ENCODE measurements around the gene ZCCHC7.
"Not testable (repeated sequence)": the region's sequence is repeated elsewhere in the genome, so short reads cannot be mapped to it uniquely, and the experiment has no call there.

The ZCCHC7 gene

DNA sequence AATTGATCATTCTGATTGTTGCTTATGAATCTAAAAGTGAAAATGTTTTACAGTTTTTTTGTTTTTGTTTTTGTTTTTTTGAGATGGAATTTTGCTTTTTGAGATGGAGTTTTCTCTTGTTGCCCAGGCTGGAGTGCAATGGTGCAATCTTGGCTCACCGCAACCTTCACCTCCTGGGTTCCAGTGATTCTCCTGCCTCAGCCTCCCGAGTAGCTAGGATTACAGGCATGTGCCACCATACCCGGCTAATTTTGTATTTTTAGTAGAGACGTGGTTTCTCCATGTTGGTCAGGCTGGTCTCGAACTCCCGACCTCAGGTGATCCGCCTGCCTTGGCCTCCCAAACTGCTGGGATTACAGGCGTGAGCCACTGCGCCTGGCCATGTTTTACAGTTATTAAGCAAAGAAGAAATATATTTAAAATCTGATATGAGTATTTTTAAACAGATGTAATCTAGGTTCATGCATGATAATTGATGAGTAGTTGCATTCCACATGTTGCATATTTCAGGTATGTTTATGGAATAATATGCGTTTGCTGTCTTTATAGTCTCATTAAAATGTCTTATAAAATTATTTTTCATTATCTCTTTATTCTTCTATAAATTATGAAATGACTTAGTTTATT lies 171.4 kb downstream of the ZCCHC7 start:
- not testable (repeated sequence) for H3K4me3 ChIP-seq (ENCODE audit: low read length); H3K4me1 ChIP-seq (ENCODE audit: insufficient read depth, low read length); H3K27me3 ChIP-seq (ENCODE audit: insufficient read depth, low read length); H3K36me3 ChIP-seq (ENCODE audit: insufficient read depth, low read depth, low read length); H3K27ac ChIP-seq (ENCODE audit: low read length); H3K9me3 ChIP-seq (ENCODE audit: insufficient read depth, low read depth, low read length); H3K9ac ChIP-seq (ENCODE audit: low read depth, low read length)

DNA sequence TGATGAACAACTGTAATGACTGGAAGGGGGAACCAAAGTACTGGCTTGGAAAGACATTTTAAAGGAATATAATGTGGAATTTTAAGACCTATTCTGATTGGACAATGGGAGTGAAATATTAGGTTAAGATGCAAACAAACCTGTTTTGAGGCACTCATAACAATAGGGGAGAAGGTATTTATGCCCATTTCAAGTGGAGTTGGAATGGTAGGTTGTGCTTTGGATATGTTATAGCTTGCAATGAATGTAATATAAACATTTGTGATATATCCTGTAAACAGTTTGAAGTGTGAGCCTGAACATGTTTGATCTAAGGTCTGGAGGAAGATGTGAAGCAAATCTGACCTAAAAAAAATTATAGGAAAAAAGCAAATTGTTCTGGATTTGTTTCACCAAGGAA lies 172.5 kb downstream of the ZCCHC7 start:
- H3K9ac ChIP-seq (ENCODE audit: low read depth, low read length) = no peak overlapping the region
- no peaks in the 10 kb centered on the region for H3K27me3 ChIP-seq (ENCODE audit: insufficient read depth, low read length)
- H3K27ac ChIP-seq (ENCODE audit: low read length) = no peak overlapping the region
- no peaks in the 10 kb centered on the region for H3K9me3 ChIP-seq (ENCODE audit: insufficient read depth, low read depth, low read length)
- no peak overlapping the region for H3K4me3 ChIP-seq (ENCODE audit: low read length)
- H3K36me3 ChIP-seq (ENCODE audit: insufficient read depth, low read depth, low read length) = no peaks in the 10 kb centered on the region
- peaks cover 4% of the 10 kb centered on the region; the same call in 1 of the 2 replicates for H3K4me1 ChIP-seq (ENCODE audit: insufficient read depth, low read length)

DNA sequence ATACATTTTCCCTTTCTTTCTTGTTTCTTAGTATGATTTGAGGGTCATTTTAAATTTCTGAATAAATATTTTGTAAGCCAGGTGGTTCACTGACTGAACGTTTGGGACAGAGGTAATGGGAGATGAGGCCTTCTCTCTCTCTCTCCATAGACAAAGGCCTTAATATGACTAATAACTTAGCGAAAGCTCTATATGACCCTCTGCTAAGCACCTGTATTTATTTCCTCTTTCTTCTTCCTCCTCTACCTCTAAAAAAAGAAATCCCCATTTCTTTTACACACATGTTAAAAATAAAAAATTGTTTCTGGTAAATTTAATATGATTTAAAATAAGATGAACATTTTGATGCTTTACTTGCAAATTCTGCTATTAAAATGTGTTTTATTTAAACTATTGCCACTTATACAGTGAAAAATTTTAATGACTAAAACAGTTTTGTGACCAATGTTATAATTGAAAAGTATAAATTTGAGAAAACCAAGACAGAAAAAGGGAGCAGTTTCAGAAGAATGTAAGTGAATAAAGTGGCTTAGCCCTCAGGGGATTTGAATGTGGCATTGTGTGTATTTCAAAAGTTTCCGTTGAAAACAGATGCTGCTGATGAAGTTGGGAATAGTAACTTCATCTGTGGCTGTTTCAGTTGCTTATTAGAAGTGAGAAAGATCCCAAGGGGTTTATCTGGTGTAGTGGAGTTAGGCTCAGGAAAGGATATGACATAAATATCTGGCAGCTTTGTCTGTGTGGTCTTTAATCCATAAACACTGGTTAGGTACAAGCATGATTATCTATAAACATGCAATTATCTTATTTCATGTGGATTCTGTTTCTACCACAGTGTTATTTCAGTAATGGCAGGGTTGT lies 173.5 kb downstream of the ZCCHC7 start:
- Histone ChIP-seq H3K4me3 (ENCODE audit: low read length) (no peak overlapping the region), H3K9ac (ENCODE audit: low read depth, low read length) (no peak overlapping the region), H3K9me3 (ENCODE audit: insufficient read depth, low read depth, low read length) (no peaks in the 10 kb centered on the region), H3K36me3 (ENCODE audit: insufficient read depth, low read depth, low read length) (no peaks in the 10 kb centered on the region), H3K4me1 (ENCODE audit: insufficient read depth, low read length) (peaks cover 4% of the 10 kb centered on the region; the same call in 1 of the 2 replicates), H3K27me3 (ENCODE audit: insufficient read depth, low read length) (no peaks in the 10 kb centered on the region), H3K27ac (ENCODE audit: low read length) (no peak overlapping the region)

DNA sequence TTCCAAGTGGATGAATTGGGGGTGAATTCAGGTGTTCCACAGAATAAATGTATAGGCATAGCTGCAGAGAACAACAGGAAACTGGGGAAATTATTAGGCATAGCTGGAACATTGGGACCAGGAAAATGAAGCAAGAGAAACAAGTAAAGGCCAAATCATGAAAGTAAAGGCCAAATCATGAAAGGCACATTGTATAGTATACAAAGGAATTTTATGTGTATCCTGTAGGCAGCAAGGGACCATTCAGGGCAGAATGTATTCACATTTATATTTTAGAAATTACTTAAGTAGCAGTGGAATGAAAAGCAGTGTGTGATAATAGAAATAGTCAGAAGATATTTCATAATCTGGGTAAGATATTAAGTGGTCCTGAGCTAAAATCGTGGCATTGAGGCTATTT lies 174.8 kb downstream of the ZCCHC7 start:
- Histone ChIP-seq H3K9ac (ENCODE audit: low read depth, low read length) (no peak overlapping the region), H3K27me3 (ENCODE audit: insufficient read depth, low read length) (no peaks in the 10 kb centered on the region), H3K36me3 (ENCODE audit: insufficient read depth, low read depth, low read length) (no peaks in the 10 kb centered on the region), H3K9me3 (ENCODE audit: insufficient read depth, low read depth, low read length) (no peaks in the 10 kb centered on the region), H3K4me1 (ENCODE audit: insufficient read depth, low read length) (peaks cover 4% of the 10 kb centered on the region; the same call in 1 of the 2 replicates), H3K27ac (ENCODE audit: low read length) (no peak overlapping the region), H3K4me3 (ENCODE audit: low read length) (no peak overlapping the region)

DNA sequence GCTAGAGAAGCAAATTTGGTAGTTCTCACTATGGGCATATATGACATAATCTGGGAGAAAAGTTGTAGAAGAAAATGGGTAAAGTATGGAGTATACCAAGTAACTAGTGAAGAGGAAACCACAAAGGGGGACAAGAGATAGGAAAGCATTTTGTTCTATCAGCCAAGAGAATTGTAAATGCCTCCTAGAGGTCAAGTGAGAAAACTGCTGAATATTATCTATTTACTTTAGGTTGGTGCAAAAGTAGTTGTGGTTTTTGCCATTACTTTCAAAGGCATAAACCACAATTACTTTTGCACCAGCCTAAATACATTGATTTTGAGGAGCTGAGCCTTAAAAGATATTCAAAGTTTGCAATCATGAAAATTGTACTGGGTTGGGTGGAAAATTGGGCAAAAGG lies 175.4 kb downstream of the ZCCHC7 start:
- Histone ChIP-seq H3K27ac (ENCODE audit: low read length) (no peak overlapping the region), H3K9me3 (ENCODE audit: insufficient read depth, low read depth, low read length) (no peaks in the 10 kb centered on the region), H3K9ac (ENCODE audit: low read depth, low read length) (no peak overlapping the region), H3K4me3 (ENCODE audit: low read length) (no peak overlapping the region), H3K36me3 (ENCODE audit: insufficient read depth, low read depth, low read length) (no peaks in the 10 kb centered on the region), H3K4me1 (ENCODE audit: insufficient read depth, low read length) (peaks cover 9% of the 10 kb centered on the region; the same call in 1 of the 2 replicates), H3K27me3 (ENCODE audit: insufficient read depth, low read length) (no peaks in the 10 kb centered on the region)

DNA sequence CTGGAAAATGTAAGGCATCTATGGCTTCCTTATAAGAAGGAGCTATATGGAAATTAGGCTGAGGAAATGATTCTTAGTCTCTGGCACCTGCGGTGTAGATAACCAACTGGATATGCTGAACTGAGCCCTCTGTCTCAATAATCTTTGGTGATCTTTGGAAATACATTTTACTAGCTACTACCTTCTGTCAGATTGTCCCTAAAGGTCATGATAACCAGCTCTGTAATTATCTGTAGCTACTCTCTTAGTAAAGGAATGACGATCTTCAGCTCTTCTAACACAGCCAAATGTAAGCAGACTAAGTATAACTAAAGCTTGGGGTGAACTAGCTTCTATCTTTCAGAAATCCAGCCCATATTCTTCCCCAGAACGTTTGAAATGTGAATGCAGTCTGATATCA lies 177.2 kb downstream of the ZCCHC7 start:
- no peak overlapping the region for H3K4me3 ChIP-seq (ENCODE audit: low read length)
- H3K27ac ChIP-seq (ENCODE audit: low read length) = no peak overlapping the region
- H3K9ac ChIP-seq (ENCODE audit: low read depth, low read length) = no peak overlapping the region
- H3K4me1 ChIP-seq (ENCODE audit: insufficient read depth, low read length) = peaks cover 9% of the 10 kb centered on the region; the same call in 1 of the 2 replicates
- H3K36me3 ChIP-seq (ENCODE audit: insufficient read depth, low read depth, low read length) = no peaks in the 10 kb centered on the region
- no peaks in the 10 kb centered on the region for H3K9me3 ChIP-seq (ENCODE audit: insufficient read depth, low read depth, low read length)
- H3K27me3 ChIP-seq (ENCODE audit: insufficient read depth, low read length) = no peaks in the 10 kb centered on the region

DNA sequence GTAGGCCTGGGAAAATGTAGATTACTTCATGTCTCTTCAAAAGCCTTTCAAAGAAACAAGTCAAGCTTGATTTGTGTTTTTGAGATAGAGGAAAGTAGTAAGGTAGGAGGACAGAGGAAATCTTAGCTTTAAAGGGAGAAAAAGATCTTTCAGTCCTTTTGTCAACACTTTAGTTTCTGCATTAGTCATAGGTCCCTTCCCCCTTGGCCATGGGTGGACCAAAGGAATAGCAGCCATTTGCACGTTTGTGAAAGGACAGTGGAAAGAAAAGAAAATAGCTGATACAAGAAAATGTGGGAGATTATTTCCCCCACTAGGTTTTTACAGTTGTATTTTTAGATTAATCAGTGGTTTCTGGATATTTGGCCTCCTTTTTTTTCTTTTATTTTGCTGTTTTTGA lies 180.2 kb downstream of the ZCCHC7 start:
- Histone ChIP-seq H3K4me3 (ENCODE audit: low read length) (no peak overlapping the region), H3K4me1 (ENCODE audit: insufficient read depth, low read length) (0 out of 2 replicates have a peak, but pooled peaks cover 4% of the 10 kb centered on the region), H3K27me3 (ENCODE audit: insufficient read depth, low read length) (no peaks in the 10 kb centered on the region), H3K27ac (ENCODE audit: low read length) (no peak overlapping the region), H3K9ac (ENCODE audit: low read depth, low read length) (no peak overlapping the region), H3K36me3 (ENCODE audit: insufficient read depth, low read depth, low read length) (peaks cover 6% of the 10 kb centered on the region), H3K9me3 (ENCODE audit: insufficient read depth, low read depth, low read length) (no peaks in the 10 kb centered on the region)

DNA sequence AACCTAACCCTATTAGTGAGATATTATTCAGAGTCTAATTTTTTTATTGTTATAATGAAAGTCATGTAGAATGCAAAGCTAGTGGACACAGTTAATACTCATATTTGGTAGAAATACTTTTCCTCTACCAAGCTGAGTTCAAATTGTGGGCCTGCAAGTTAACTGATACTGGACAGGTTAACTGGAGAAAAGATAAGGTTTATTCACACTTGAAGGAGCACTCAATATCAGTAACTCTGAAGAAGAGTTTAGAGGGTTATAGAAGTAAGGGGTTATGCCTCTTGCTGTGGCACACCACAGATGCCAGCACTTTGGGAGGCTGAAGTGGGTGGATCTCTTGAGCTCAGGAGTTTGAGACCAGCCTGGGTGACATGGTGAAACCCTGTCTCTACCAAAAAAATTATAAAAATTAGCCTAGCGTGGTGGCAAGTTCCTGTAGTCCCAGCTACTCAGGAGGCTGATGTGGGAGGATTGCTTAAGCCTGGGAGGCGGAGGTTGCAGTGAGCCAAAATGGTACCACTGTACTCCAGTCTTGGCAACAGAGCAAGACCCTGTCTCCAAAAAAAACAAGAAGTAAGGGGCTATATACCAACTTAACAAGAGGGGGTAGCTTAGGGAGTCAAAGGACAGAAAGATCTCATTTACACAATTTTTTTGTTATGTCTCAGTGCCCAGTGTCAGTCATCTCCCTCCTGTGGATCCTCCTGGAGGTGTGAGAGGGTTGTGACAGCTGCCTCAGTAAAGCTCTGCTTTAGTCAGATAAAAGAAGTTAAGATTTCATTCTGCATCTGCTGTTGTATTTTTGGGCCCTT lies 180.9 kb downstream of the ZCCHC7 start:
- no peak overlapping the region for H3K27ac ChIP-seq (ENCODE audit: low read length)

DNA sequence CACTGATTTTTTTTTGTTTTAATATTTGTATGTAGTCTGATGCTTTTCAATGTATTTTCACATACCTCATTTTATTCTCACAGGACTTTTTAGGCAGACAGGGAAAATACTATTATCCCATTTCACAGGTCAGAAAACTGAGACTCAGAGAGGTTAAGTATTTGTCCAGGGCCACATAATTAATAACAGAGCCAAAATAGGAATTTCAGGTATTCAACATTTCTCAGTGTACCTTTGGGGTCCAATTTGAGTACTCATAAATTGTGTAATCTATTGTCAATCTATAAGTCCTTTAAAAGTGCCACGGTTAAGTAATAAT lies 181.4 kb downstream of the ZCCHC7 start:
- Histone ChIP-seq H3K9me3 (ENCODE audit: insufficient read depth, low read depth, low read length) (no peaks in the 10 kb centered on the region), H3K9ac (ENCODE audit: low read depth, low read length) (no peak overlapping the region), H3K27ac (ENCODE audit: low read length) (no peak overlapping the region), H3K4me3 (ENCODE audit: low read length) (no peak overlapping the region), H3K36me3 (ENCODE audit: insufficient read depth, low read depth, low read length) (peaks cover 6% of the 10 kb centered on the region), H3K4me1 (ENCODE audit: insufficient read depth, low read length) (0 out of 2 replicates have a peak, but pooled peaks cover 4% of the 10 kb centered on the region), H3K27me3 (ENCODE audit: insufficient read depth, low read length) (no peaks in the 10 kb centered on the region)

More for the DNA sequence above, 180.9 kb downstream of the ZCCHC7 start:
- Histone ChIP-seq H3K4me1 (ENCODE audit: insufficient read depth, low read length) (0 out of 2 replicates have a peak, but pooled peaks cover 4% of the 10 kb centered on the region), H3K27me3 (ENCODE audit: insufficient read depth, low read length) (no peaks in the 10 kb centered on the region), H3K36me3 (ENCODE audit: insufficient read depth, low read depth, low read length) (peaks cover 6% of the 10 kb centered on the region), H3K4me3 (ENCODE audit: low read length) (no peak overlapping the region), H3K9me3 (ENCODE audit: insufficient read depth, low read depth, low read length) (no peaks in the 10 kb centered on the region), H3K9ac (ENCODE audit: low read depth, low read length) (no peak overlapping the region)

DNA sequence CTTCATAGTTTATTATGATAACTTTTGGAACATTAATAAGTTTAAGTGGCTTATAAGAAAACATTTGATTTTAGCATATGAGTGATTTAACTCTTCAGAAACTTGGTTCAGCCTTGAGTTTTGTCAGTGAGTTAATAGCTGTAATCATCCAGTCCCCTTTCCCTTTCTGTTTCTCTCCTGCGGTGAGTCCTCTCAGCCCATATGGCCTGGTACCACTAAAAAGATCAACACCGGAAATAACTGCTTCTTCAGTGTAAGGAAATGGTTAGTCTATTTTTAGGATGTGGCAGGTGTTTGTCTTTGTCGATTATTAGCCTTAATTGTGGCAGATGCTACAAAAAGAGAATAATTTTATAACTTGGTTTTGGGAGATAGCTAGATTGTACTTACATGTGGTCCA lies 181.9 kb downstream of the ZCCHC7 start:
- peaks cover 6% of the 10 kb centered on the region for H3K36me3 ChIP-seq (ENCODE audit: insufficient read depth, low read depth, low read length)
- no peak overlapping the region for H3K4me3 ChIP-seq (ENCODE audit: low read length)
- H3K9me3 ChIP-seq (ENCODE audit: insufficient read depth, low read depth, low read length) = no peaks in the 10 kb centered on the region
- 0 out of 2 replicates have a peak, but pooled peaks cover 4% of the 10 kb centered on the region for H3K4me1 ChIP-seq (ENCODE audit: insufficient read depth, low read length)
- H3K27me3 ChIP-seq (ENCODE audit: insufficient read depth, low read length) = no peaks in the 10 kb centered on the region
- H3K27ac ChIP-seq (ENCODE audit: low read length) = no peak overlapping the region
- no peak overlapping the region for H3K9ac ChIP-seq (ENCODE audit: low read depth, low read length)

DNA sequence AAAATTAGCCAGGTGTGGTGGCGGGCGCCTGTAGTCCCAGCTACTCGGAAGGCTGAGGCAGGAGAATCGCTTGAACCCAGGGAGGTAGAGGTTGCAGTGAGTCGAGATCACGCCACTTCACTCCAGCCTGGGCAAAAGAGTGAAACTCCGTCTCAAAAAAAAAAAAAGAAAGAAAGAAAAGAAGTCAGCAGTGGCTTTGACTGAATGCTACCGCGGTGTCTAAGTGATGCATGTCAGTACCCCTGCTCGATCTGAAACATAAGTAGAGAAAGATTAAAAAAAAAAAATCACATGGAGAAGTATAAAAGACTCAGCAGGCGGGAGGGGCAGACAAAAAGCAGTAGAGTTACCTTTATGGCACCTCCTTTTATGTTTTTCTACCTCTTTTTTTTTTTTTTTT lies 182.9 kb downstream of the ZCCHC7 start:
- H3K27ac ChIP-seq (ENCODE audit: low read length); H3K4me1 ChIP-seq (ENCODE audit: insufficient read depth, low read length); H3K9me3 ChIP-seq (ENCODE audit: insufficient read depth, low read depth, low read length); H3K4me3 ChIP-seq (ENCODE audit: low read length); H3K27me3 ChIP-seq (ENCODE audit: insufficient read depth, low read length); H3K9ac ChIP-seq (ENCODE audit: low read depth, low read length); H3K36me3 ChIP-seq (ENCODE audit: insufficient read depth, low read depth, low read length): not testable (repeated sequence)

Data from iPS-20b (cell line).